Thymus (tissue), 11 donors: Measurements from ENCODE around the gene CCDC92B. TPM values are rescaled to one million over a fixed set of nuclear protein-coding genes. Genes with fewer than 3 reads are reported as not detected.

Experiments
- DNase-seq, 9 donors: peaks; one replicate each; pipeline ENCODE4 v3.0.0-alpha.2; 2013; ENCODE audit warnings: low spot score in 9 of 9, low read depth in 6 of 9, missing footprints in 1 of 9
- H3K27ac ChIP-seq, 2 donors: one replicate each; pipeline ENCODE4 v1.5.1; 2013; ENCODE audit warnings: control low read depth in 1 of 2, low read depth in 1 of 2, low read length in 1 of 2, mild to moderate bottlenecking in 1 of 2, moderate library complexity in 1 of 2
- H3K27me3 ChIP-seq, 2 donors: one replicate each; pipeline ENCODE4 v1.5.1; 2013; ENCODE audit warnings: low read length in 1 of 2; ENCODE audit not compliant: control insufficient read depth in 2 of 2, insufficient read depth in 1 of 2
- H3K36me3 ChIP-seq, 2 donors: one replicate each; pipeline ENCODE4 v1.5.1; 2013; ENCODE audit warnings: low read length in 1 of 2, mild to moderate bottlenecking in 1 of 2, moderate library complexity in 1 of 2; ENCODE audit not compliant: control insufficient read depth in 2 of 2, insufficient read depth in 2 of 2
- H3K4me1 ChIP-seq, 2 donors: one replicate each; pipeline ENCODE4 v1.5.1; 2013; ENCODE audit warnings: low read length in 2 of 2; ENCODE audit not compliant: control insufficient read depth in 2 of 2, insufficient read depth in 2 of 2
- H3K4me3 ChIP-seq, 2 donors: one replicate each; pipeline ENCODE4 v1.5.1; 2013; ENCODE audit warnings: low read length in 2 of 2, control low read depth in 1 of 2, mild to moderate bottlenecking in 1 of 2
- H3K9me3 ChIP-seq, 2 donors: one replicate each; pipeline ENCODE4 v1.5.1; 2013; ENCODE audit warnings: low read length in 1 of 2, mild to moderate bottlenecking in 1 of 2; ENCODE audit not compliant: control insufficient read depth in 2 of 2, insufficient read depth in 1 of 2
- WGBS: extraction: QIAGEN DNeasy Blood & Tissue Kit; methylation state at CpG from one replicate; pipeline ENCODE4 v1.1.7; 2013; 5-methylcytosine and 5-hydroxymethylcytosine counted together
- polyA plus RNA-seq: library from polyadenylated mRNA; stranded (reverse); fragments of 200-250 nt; gene quantifications from one replicate; pipeline ENCODE4 v1.2.3, GENCODE V29; 2013
- total RNA-seq: library from RNA; stranded (reverse); fragments of 120-200 nt; gene quantifications from one replicate; pipeline ENCODE4 v1.2.4, GENCODE V29; 2013
- donor health status: healthy.

Gene CCDC92B
- total and polyA plus RNA-seq, 2 donors = 0.11 TPM; not detected in 1

DNA sequence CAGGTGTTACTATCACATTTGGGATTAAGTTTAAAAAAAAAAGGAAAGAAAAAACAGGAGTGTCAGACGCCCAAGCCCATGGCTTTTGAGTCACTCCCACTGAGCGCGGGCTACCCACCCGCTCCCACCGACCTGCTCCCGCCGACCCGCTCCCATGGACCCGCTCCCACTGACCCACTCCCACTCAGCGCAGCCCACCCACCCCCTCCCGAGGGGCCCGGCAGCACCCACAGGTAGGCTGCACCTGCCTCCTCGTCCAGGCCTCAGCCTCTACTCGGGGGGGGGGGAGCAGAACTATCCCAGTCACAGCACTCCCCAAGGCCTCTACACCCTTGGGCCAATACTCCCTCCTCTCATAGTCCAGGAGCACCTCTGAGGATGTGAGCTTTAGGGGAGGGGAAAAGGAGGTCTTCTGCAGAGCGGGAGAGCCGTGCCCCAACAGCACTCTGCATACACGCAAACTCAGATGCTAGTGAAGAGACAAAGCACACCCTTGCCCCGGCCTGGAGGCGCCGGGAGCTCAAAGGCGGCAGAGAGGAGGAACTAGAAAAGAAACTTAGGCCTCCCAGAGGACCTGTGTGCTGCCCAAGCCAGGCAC, 40.8 kb downstream of the CCDC92B start:
- no peak overlapping the region for H3K27ac ChIP-seq
- no peak for DNase-seq
- 97% methylated on average over 21 of the region's 21 CpGs for WGBS
- H3K4me1 ChIP-seq = peaks cover 18 to 32% of the 10 kb centered on the region in 2 donors
- no peaks in the 10 kb centered on the region for H3K9me3 ChIP-seq
- peaks cover 4 to 5% of the 10 kb centered on the region in 2 donors for H3K36me3 ChIP-seq
- H3K27me3 ChIP-seq = no peaks in the 10 kb centered on the region
- H3K4me3 ChIP-seq = no peak overlapping the region

DNA sequence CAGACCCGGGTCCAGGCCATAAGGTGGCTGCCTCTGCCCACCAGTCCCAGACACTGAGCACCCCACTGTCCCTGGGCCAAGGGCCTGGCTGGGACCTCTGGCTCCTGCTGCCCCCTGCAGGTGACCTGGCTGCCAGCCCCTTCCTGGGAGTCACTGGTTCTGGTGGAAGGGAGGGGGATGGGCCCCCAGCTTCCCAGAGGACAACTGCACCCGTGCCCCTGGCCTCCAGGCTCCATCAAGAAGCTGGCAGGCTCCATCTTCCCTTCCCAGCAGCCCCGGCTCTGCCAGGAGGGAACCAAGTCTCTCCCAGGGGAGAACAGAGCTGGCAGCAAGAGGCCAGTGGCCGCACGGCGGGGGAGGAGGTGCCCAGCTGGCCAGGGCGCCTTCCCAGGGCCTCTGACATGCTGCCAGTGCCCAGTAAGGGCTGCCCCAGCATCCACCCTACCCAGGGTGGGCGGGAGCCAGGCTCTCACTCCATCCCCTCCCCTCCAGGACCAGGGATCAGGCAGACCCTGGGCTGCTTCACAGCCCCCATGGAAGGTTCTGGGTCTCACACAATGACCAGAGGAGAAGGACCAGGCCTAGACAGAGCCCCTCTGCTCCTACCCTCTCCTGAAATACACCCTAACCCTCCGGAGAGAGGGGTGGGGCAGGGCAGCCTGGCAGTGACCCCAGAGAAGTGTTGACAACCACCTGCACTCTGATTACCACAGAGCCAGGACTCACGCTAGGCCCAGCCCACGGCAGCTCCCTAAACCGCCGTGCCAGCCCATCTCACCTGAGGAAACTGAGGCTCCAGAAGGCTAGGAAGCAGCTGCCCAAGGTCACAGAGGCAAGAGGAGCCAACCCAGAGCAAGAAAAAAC, 41.5 kb downstream of the CCDC92B start:
- H3K4me3 ChIP-seq = no peak overlapping the region
- WGBS = 90% methylated on average over 13 of the region's 13 CpGs
- H3K27ac ChIP-seq = no peak overlapping the region
- peaks cover 6 to 10% of the 10 kb centered on the region in 2 donors for H3K36me3 ChIP-seq
- peaks cover 18 to 32% of the 10 kb centered on the region in 2 donors for H3K4me1 ChIP-seq
- no peak for DNase-seq
- no peaks in the 10 kb centered on the region for H3K27me3 ChIP-seq
- H3K9me3 ChIP-seq = no peaks in the 10 kb centered on the region

DNA sequence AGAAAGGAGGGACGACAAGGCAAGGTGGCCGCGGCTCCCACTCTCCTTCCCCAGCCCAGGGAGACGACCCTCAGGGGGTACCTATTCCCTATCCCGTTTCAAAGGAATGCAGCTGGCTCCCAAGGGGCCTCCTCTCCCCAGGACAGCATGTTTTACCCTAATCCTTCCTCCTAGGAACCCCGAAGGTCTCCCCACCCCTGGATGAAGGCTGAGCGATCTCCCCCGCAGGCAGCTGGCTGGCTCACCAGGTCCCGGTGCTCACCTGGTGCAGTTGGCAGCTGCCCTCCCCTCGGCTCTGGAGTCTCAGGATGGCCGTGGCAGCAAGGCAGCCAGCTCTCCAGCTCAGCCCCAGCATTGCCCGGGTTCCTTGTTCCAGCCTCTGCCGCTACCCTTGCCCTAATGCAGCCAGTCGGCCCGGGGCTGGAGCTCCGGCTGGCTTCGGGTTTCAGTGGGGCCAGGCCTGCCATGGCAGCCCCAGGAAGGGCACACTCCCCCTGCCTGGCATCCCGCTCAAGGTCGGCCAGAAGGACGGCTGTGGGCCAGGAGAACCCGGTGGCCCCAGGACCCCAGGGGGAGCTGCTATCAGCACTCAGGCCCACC, 42.4 kb downstream of the CCDC92B start:
- WGBS = 95% methylated on average over 21 of the region's 21 CpGs
- no peaks in the 10 kb centered on the region for H3K27me3 ChIP-seq
- H3K9me3 ChIP-seq = no peaks in the 10 kb centered on the region
- no peak overlapping the region for H3K4me3 ChIP-seq
- H3K27ac ChIP-seq = no peak overlapping the region
- peaks cover 13 to 18% of the 10 kb centered on the region in 2 donors for H3K36me3 ChIP-seq
- no peak for DNase-seq
- H3K4me1 ChIP-seq = peaks cover 10 to 23% of the 10 kb centered on the region in 2 donors

DNA sequence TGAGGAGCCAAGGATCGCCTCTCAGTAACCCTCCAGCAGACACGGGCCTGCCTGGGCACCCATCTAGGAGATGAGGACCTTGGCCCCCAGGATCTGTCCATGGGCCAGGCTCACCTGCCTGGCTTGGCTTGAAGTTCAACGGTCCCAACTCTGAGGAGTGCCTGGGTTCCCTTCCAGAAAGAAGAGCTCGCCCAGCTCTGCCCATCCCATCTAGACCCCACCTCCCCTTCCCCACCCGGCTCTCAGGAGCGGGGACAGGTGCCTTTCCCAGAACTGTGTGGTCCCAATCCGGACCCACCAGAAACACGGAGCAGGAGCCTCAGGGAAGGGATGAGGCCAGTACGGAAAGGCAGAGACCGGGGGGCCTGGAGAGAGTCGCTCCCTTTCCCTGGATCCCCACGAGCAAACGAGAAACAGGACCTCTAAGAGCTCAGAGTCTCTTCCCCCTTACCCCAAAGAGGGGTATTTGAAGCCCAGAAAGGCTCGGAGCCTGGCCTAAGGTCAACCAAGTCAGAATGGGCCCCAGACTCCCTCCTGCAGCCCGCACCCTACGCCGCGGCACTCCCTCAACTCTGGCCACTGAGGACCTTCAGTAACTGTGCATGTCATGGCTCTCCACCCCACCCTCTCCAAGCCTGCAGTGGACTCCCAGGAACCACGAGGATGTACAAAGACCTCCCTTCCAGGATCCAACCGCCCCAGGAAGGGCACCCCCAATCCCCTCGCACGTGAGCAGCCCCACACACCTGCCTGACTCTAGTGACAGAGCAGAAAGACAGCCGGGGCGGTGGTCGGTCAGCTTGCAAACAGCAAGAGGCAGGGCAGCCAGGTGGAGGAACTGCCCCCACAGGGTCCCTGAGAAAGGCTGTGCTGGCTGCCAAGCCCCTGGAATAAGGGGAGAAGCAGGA, 43.3 kb downstream of the CCDC92B start:
- Histone ChIP-seq H3K4me3 (no peak overlapping the region), H3K27ac (no peak overlapping the region), H3K36me3 (peaks cover 21 to 27% of the 10 kb centered on the region in 2 donors), H3K9me3 (no peaks in the 10 kb centered on the region), H3K4me1 (peaks cover 9 to 20% of the 10 kb centered on the region in 2 donors), H3K27me3 (no peaks in the 10 kb centered on the region)
- no peak for DNase-seq
- WGBS = 96% methylated on average over 25 of the region's 25 CpGs

DNA sequence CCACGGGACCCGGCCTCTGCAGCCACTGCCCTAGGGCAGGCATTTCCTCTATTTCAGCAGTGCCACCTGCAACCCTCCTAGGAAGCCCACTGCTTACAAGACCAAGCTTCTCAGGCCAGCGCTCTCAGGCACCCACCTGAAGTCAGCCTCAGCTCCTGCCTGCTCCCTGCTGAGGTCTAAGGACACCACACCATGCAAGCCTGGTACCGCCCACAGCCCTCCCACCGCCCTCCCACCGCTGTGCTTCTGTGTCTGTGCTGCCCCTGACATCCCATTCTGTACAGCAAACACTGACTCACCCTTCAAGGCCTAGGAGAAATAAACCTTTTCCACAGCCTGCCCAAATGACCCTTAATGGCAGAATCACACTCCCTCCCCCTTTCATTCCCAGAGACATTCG, 44.2 kb downstream of the CCDC92B start:
- Histone ChIP-seq H3K36me3 (peaks cover 30 to 36% of the 10 kb centered on the region in 2 donors), H3K4me3 (no peak overlapping the region), H3K27me3 (no peaks in the 10 kb centered on the region), H3K27ac (no peak overlapping the region), H3K9me3 (no peaks in the 10 kb centered on the region), H3K4me1 (peaks cover under 1 to 12% of the 10 kb centered on the region in 2 donors)
- DNase-seq = no peak
- 88% methylated on average over 7 of the region's 7 CpGs for WGBS

DNA sequence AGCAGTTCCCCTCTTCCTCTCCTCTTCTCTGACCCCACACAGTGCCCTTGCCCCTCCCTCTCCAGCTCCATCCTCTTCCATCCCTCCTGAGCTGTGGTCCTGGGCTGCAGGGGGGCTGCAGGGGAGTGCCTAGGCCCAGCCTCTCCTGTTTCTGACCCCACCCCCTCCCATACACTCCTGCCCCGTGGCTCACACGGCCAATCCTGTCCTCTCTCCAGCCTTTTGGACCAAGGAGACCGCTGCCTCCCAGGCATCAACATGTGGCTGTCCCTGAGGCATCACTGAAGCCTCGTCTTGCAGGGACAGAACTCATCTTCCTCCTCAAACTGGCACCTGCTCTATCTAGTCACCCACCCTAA, 44.6 kb downstream of the CCDC92B start:
- DNase-seq = no peak
- WGBS = 93% methylated on average over 4 of the region's 4 CpGs
- Histone ChIP-seq H3K36me3 (peaks cover 32 to 39% of the 10 kb centered on the region in 2 donors), H3K4me3 (no peak overlapping the region), H3K4me1 (peaks cover 0 to 8% of the 10 kb centered on the region in 2 donors), H3K27ac (no peak overlapping the region), H3K9me3 (no peaks in the 10 kb centered on the region), H3K27me3 (no peaks in the 10 kb centered on the region)

DNA sequence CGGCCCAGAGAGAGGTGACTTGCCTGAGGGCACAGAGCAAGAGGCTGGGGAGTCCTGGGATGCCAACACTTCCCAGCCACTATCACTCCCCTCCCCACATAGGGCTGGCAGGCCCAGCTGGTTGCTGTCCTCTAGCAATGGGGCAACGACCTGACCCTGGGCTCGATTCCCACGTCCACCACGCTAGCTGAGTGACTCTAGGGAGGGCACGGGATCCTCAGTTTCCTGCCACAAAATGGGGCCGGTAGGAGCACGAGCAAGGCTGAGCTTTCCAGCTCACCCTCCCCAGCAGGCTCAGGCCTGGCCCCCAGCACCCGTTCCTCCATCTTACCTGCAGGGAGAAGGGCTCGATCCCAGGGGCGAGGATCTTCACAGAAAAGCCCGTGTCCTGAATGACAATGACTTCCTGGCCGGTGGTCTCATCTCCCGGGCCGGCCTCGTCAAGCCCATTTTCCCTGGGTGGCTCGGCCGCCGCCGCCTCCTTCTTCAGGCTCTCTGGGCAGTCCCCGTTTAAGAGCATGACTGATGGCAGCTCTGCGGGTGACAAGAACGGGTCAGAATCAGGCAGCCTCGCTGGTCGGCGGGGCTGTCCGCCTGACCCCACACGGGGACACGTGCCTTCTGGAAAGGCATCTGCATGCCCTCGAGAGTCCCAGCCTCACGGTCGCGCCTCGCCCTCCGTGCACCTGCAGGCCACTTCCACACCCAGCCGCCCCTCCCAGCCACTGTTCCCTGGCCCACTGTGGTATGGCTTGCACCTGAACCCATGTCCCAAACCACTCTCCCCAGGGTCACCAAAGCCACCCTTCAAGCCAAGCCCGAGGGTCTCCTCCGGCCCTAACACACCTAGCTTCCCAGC, 45.2 kb downstream of the CCDC92B start:
- Histone ChIP-seq H3K27me3 (no peaks in the 10 kb centered on the region), H3K4me1 (peaks cover 0 to 3% of the 10 kb centered on the region in 2 donors), H3K9me3 (no peaks in the 10 kb centered on the region), H3K4me3 (no peak overlapping the region), H3K27ac (no peak overlapping the region), H3K36me3 (peaks cover 32 to 40% of the 10 kb centered on the region in 2 donors)
- DNase-seq = no peak
- whole genome bisulfite sequencing = 97% methylated on average over 38 of the region's 38 CpGs

DNA sequence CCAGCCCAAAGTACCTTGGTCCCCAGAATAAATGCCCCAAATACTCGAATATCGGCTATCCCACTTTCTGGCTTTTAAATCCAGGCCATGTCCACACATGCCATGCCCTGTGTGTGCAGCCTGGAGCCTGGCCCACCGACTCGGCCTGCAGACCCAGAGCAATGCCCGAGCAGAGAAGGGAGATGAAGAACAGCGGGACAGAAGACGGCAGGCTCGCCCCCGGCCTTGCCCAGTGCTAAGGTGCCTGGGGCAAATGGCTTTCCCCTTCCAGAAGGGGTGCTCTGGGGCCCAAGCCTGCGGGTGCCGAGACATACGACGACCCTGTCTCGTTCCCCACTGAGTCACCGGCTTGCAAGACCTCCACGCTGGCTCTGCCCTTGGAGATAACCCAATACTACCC, 45.8 kb downstream of the CCDC92B start:
- 98% methylated on average over 16 of the region's 16 CpGs for WGBS
- Histone ChIP-seq H3K9me3 (no peaks in the 10 kb centered on the region), H3K27me3 (no peaks in the 10 kb centered on the region), H3K27ac (no peak overlapping the region), H3K4me3 (no peak overlapping the region), H3K36me3 (peaks cover 32 to 40% of the 10 kb centered on the region in 2 donors), H3K4me1 (no peaks in the 10 kb centered on the region)
- DNase-seq = no peak
